ENCODE results near the gene LEO1.

The LEO1 gene

DNA sequence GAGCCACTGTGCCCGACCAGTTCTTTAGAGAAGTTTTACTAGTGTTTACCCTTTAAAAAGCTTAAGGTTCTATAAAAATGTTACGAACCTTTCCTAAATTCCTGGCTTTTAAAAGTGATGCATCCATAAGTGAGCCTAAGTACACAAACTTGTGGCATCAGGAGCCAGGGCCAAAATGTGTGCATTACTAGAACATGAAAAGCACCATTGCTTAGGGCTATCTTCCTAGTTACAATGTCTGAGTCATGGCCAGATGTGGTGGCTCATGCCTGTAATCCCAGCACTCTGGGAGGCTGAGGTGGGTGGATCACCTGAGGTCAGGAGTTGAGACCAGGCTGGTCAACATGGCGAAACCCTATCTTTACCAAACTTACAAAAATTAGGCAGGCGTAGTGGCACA lies 39.9 kb downstream of the LEO1 start:
- Histone ChIP-seq H3K36me3 (ENCODE audit: control insufficient read depth, insufficient read depth, low read length) (no peaks in the 10 kb centered on the region), H3K4me3 (ENCODE audit: low read length) (no peak overlapping the region), H3K23ac (ENCODE audit: low read length) (no peak overlapping the region), H4K5ac (ENCODE audit: low read length) (no peak overlapping the region), H3K27me3 (ENCODE audit: insufficient read depth, low read length, poor library complexity) (no peaks in the 10 kb centered on the region), H3K9ac (ENCODE audit: low read length) (no peak overlapping the region), H3K79me2 (ENCODE audit: control insufficient read depth, insufficient read depth, low read length) (no peaks in the 10 kb centered on the region), H3K56ac (ENCODE audit: low read length) (no peak overlapping the region), H2BK15ac (replicated peaks; ENCODE audit: low read depth) (no peak overlapping the region), H4K8ac (ENCODE audit: low read depth, low read length) (no peak overlapping the region), H3K4me2 (ENCODE audit: low read length) (no peak overlapping the region), H2BK5ac (ENCODE audit: low read length) (no peak overlapping the region), H3K27ac (ENCODE audit: low read depth, low read length) (no peak overlapping the region), H3K4ac (ENCODE audit: low read depth, low read length) (no peak overlapping the region), H2AK5ac (ENCODE audit: low read length) (no peak overlapping the region), H3K18ac (ENCODE audit: low read length) (no peak overlapping the region), H2BK120ac (ENCODE audit: low read depth, low read length) (no peak overlapping the region), H3K79me1 (ENCODE audit: low read length) (no peaks in the 10 kb centered on the region), H3K4me1 (ENCODE audit: control insufficient read depth, low read depth, low read length) (no peaks in the 10 kb centered on the region)
- DNase-seq = no peak
- no CpG with 5 or more reads among the region's 4 CpGs for WGBS (ENCODE audit: extremely low coverage, insufficient coverage, low lambda C conversion rate)

DNA sequence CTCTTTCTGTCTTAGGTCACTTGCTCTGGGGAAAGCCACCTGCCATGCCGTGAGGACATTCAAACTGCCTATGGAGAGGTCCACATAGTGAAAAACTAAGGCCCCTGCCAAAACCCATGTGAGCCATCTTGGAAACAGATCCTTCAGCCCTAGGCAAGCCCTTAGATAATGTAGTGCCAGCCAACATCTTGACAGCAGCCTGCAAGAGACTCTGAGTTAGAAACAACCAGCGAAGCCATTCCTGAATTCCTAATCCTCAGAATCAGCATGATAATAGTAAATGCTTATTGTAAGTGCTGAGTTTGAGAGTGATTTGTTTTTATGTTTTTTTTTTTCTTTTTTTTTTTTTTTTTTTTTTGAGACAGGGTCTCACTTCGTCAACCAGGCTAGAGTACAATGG lies 40.6 kb downstream of the LEO1 start:
- no peak overlapping the region for H4K5ac ChIP-seq (ENCODE audit: low read length)
- no CpG with 5 or more reads among the region's 3 CpGs for WGBS (ENCODE audit: extremely low coverage, insufficient coverage, low lambda C conversion rate)
- H3K4ac ChIP-seq (ENCODE audit: low read depth, low read length) = no peak overlapping the region
- H2AK5ac ChIP-seq (ENCODE audit: low read length) = no peak overlapping the region
- H2BK15ac ChIP-seq (replicated peaks; ENCODE audit: low read depth) = no peak overlapping the region
- H3K18ac ChIP-seq (ENCODE audit: low read length) = no peak overlapping the region
- H3K27ac ChIP-seq (ENCODE audit: low read depth, low read length) = no peak overlapping the region
- H3K56ac ChIP-seq (ENCODE audit: low read length) = no peak overlapping the region
- no peak overlapping the region for H3K4me2 ChIP-seq (ENCODE audit: low read length)
- H3K36me3 ChIP-seq (ENCODE audit: control insufficient read depth, insufficient read depth, low read length) = no peaks in the 10 kb centered on the region
- H4K8ac ChIP-seq (ENCODE audit: low read depth, low read length) = no peak overlapping the region
- H3K9ac ChIP-seq (ENCODE audit: low read length) = no peak overlapping the region
- no peak overlapping the region for H2BK120ac ChIP-seq (ENCODE audit: low read depth, low read length)
- no peaks in the 10 kb centered on the region for H3K4me1 ChIP-seq (ENCODE audit: control insufficient read depth, low read depth, low read length)
- no peak overlapping the region for H3K4me3 ChIP-seq (ENCODE audit: low read length)
- H3K79me1 ChIP-seq (ENCODE audit: low read length) = no peaks in the 10 kb centered on the region
- no peak overlapping the region for H2BK5ac ChIP-seq (ENCODE audit: low read length)
- no peak overlapping the region for H3K23ac ChIP-seq (ENCODE audit: low read length)
- H3K79me2 ChIP-seq (ENCODE audit: control insufficient read depth, insufficient read depth, low read length) = no peaks in the 10 kb centered on the region
- no peak for DNase-seq
- H3K27me3 ChIP-seq (ENCODE audit: insufficient read depth, low read length, poor library complexity) = no peaks in the 10 kb centered on the region

DNA sequence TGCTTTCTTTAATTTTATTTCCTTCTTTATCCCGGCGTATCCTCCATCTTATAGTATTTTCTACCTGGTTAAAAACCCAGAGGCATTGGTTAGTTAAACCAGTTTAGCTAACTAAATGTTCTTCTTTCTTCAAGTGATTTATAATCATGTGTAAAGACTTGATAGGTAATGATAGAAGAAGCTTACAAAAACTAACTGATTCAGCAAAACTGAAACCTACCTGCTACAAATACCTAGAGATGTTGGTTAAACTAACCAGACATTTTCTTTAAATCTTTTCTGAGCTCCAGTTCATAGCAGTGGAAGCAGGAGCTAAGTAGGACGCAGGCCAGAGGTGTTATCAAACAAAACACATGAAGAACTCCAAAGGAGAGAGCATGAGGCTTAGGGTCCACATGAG lies 44.8 kb downstream of the LEO1 start:
- Histone ChIP-seq H2BK15ac (replicated peaks; ENCODE audit: low read depth) (no peak overlapping the region), H4K5ac (ENCODE audit: low read length) (no peak overlapping the region), H2BK120ac (ENCODE audit: low read depth, low read length) (no peak overlapping the region), H2BK5ac (ENCODE audit: low read length) (no peak overlapping the region), H4K8ac (ENCODE audit: low read depth, low read length) (no peak overlapping the region), H3K36me3 (ENCODE audit: control insufficient read depth, insufficient read depth, low read length) (no peaks in the 10 kb centered on the region), H3K4me3 (ENCODE audit: low read length) (no peak overlapping the region), H3K79me2 (ENCODE audit: control insufficient read depth, insufficient read depth, low read length) (no peaks in the 10 kb centered on the region), H2AK5ac (ENCODE audit: low read length) (no peak overlapping the region), H3K79me1 (ENCODE audit: low read length) (no peaks in the 10 kb centered on the region), H3K56ac (ENCODE audit: low read length) (no peak overlapping the region), H3K9ac (ENCODE audit: low read length) (no peak overlapping the region), H3K27me3 (ENCODE audit: insufficient read depth, low read length, poor library complexity) (no peaks in the 10 kb centered on the region), H3K18ac (ENCODE audit: low read length) (no peak overlapping the region), H3K4me1 (ENCODE audit: control insufficient read depth, low read depth, low read length) (no peaks in the 10 kb centered on the region), H3K23ac (ENCODE audit: low read length) (no peak overlapping the region), H3K4ac (ENCODE audit: low read depth, low read length) (no peak overlapping the region), H3K4me2 (ENCODE audit: low read length) (no peak overlapping the region), H3K27ac (ENCODE audit: low read depth, low read length) (no peak overlapping the region)
- no peak for DNase-seq
- WGBS (ENCODE audit: extremely low coverage, insufficient coverage, low lambda C conversion rate) = no CpG with 5 or more reads among the region's 3 CpGs

DNA sequence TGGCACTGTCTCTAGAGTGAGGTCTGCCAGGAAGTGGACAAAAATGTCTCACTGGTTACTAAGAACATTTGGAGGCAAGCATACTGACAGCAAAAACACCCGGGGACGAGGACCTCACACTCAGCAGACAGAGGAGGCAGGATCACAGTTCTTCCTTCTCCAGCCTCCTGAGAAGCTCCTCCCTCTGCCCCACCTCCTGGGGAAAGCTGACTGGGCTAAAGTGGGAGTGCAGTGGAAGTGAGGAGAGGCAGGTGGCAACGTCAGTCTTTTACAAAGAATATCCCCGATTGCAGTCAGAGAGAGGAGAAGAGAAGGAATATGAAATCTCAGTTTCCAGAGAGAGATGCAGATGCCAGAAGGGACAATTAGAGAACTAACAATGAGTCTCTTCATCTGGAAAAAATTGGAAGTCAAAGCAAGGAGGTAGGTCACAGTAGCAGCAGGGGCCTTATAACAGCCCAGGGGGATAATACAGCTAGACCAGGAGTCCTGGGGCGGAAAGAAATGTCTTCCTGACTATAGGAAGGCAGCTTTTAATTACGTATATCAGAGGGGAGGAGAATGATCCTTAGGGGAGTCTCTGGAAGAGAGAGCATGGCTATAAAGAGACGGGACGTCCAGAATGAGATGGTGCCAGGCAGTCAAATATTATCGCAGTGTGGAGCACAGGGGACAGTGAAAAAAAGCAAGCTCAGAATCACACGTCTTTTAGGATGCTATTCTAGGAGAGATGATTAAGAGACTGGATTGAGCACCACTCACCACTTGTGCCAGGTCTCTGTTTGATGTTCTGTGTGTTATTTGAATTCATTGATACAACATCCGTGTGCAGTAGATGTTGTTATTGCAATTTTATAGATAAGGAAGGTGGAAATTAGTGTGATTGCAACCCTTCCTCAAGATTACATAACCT lies 47.2 kb downstream of the LEO1 start:
- H2BK120ac ChIP-seq (ENCODE audit: low read depth, low read length) = no peak overlapping the region
- no peaks in the 10 kb centered on the region for H3K4me1 ChIP-seq (ENCODE audit: control insufficient read depth, low read depth, low read length)
- H4K8ac ChIP-seq (ENCODE audit: low read depth, low read length) = no peak overlapping the region
- H3K27me3 ChIP-seq (ENCODE audit: insufficient read depth, low read length, poor library complexity) = no peaks in the 10 kb centered on the region
- no peak overlapping the region for H4K5ac ChIP-seq (ENCODE audit: low read length)
- H3K36me3 ChIP-seq (ENCODE audit: control insufficient read depth, insufficient read depth, low read length) = peaks cover 1% of the 10 kb centered on the region
- H3K4ac ChIP-seq (ENCODE audit: low read depth, low read length) = no peak overlapping the region
- no peak overlapping the region for H3K9ac ChIP-seq (ENCODE audit: low read length)
- no peak overlapping the region for H2BK5ac ChIP-seq (ENCODE audit: low read length)
- WGBS (ENCODE audit: extremely low coverage, insufficient coverage, low lambda C conversion rate) = no CpG with 5 or more reads among the region's 11 CpGs
- no peak overlapping the region for H2BK15ac ChIP-seq (replicated peaks; ENCODE audit: low read depth)
- H3K18ac ChIP-seq (ENCODE audit: low read length) = no peak overlapping the region
- DNase-seq = peak; percentile 55
- H3K79me2 ChIP-seq (ENCODE audit: control insufficient read depth, insufficient read depth, low read length) = no peaks in the 10 kb centered on the region
- H3K4me3 ChIP-seq (ENCODE audit: low read length) = no peak overlapping the region
- H3K23ac ChIP-seq (ENCODE audit: low read length) = no peak overlapping the region
- no peak overlapping the region for H2AK5ac ChIP-seq (ENCODE audit: low read length)
- H3K27ac ChIP-seq (ENCODE audit: low read depth, low read length) = no peak overlapping the region
- H3K4me2 ChIP-seq (ENCODE audit: low read length) = no peak overlapping the region
- no peaks in the 10 kb centered on the region for H3K79me1 ChIP-seq (ENCODE audit: low read length)
- H3K56ac ChIP-seq (ENCODE audit: low read length) = no peak overlapping the region

DNA sequence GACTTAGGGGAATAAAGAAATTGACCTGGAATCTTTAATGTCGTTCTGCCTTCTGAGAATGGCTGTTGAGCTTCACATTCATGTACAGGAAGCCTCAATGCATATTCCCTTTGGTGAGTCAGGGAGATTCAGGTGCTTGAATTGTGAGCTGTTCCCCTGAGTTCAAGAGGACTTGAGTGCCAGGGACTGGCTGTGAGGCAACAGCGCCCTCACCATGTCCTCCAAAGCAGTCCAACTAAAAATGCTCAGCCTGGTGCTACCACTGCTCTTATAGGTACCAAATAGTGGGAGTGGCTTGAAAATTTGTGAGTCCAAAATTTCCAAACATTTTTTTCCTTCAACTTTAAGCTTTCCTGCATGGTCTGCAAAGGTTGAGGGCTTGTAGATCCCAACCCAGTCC lies 54.1 kb downstream of the LEO1 start:
- no peak overlapping the region for H3K27ac ChIP-seq (ENCODE audit: low read depth, low read length)
- H3K79me1 ChIP-seq (ENCODE audit: low read length) = no peaks in the 10 kb centered on the region
- no peaks in the 10 kb centered on the region for H3K79me2 ChIP-seq (ENCODE audit: control insufficient read depth, insufficient read depth, low read length)
- no peak overlapping the region for H4K5ac ChIP-seq (ENCODE audit: low read length)
- no CpG with 5 or more reads among the region's 2 CpGs for WGBS (ENCODE audit: extremely low coverage, insufficient coverage, low lambda C conversion rate)
- no peak overlapping the region for H4K8ac ChIP-seq (ENCODE audit: low read depth, low read length)
- H3K18ac ChIP-seq (ENCODE audit: low read length) = no peak overlapping the region
- H3K56ac ChIP-seq (ENCODE audit: low read length) = no peak overlapping the region
- H3K9ac ChIP-seq (ENCODE audit: low read length) = no peak overlapping the region
- H2AK5ac ChIP-seq (ENCODE audit: low read length) = no peak overlapping the region
- H3K36me3 ChIP-seq (ENCODE audit: control insufficient read depth, insufficient read depth, low read length) = peaks cover 5% of the 10 kb centered on the region
- H3K4me1 ChIP-seq (ENCODE audit: control insufficient read depth, low read depth, low read length) = no peaks in the 10 kb centered on the region
- H2BK15ac ChIP-seq (replicated peaks; ENCODE audit: low read depth) = no peak overlapping the region
- H2BK120ac ChIP-seq (ENCODE audit: low read depth, low read length) = no peak overlapping the region
- H3K4me3 ChIP-seq (ENCODE audit: low read length) = no peak overlapping the region
- no peak overlapping the region for H2BK5ac ChIP-seq (ENCODE audit: low read length)
- H3K4me2 ChIP-seq (ENCODE audit: low read length) = no peak overlapping the region
- no peaks in the 10 kb centered on the region for H3K27me3 ChIP-seq (ENCODE audit: insufficient read depth, low read length, poor library complexity)
- peak; percentile 82 for DNase-seq
- H3K23ac ChIP-seq (ENCODE audit: low read length) = no peak overlapping the region
- H3K4ac ChIP-seq (ENCODE audit: low read depth, low read length) = no peak overlapping the region

DNA sequence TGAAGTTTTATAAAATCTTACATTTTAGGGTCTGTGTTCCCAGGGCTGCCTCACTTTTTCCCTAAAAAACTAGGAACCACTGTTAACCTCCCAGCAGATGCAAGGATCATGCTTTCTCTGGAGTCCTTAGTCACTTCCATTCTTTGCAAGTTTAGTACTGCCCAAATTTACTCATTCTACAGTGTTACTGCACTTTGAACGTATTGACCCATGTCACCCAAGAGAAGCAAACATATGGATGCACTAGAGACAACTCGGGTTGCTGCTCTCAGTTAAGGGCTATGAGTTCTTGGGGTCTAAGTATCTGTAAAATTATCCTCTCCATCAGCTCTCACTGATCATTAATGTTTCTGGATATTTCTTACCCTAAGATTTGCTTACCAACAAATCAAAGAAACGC lies 59.0 kb downstream of the LEO1 start:
- Histone ChIP-seq H2AK5ac (ENCODE audit: low read length) (no peak overlapping the region), H4K5ac (ENCODE audit: low read length) (no peak overlapping the region), H2BK15ac (replicated peaks; ENCODE audit: low read depth) (no peak overlapping the region), H3K56ac (ENCODE audit: low read length) (no peak overlapping the region), H3K4ac (ENCODE audit: low read depth, low read length) (no peak overlapping the region), H3K9ac (ENCODE audit: low read length) (no peak overlapping the region), H2BK5ac (ENCODE audit: low read length) (no peak overlapping the region), H3K18ac (ENCODE audit: low read length) (no peak overlapping the region), H3K36me3 (ENCODE audit: control insufficient read depth, insufficient read depth, low read length) (no peaks in the 10 kb centered on the region), H3K23ac (ENCODE audit: low read length) (no peak overlapping the region), H2BK120ac (ENCODE audit: low read depth, low read length) (no peak overlapping the region), H3K4me2 (ENCODE audit: low read length) (no peak overlapping the region), H3K79me2 (ENCODE audit: control insufficient read depth, insufficient read depth, low read length) (no peaks in the 10 kb centered on the region), H3K27me3 (ENCODE audit: insufficient read depth, low read length, poor library complexity) (no peaks in the 10 kb centered on the region), H3K79me1 (ENCODE audit: low read length) (no peaks in the 10 kb centered on the region), H3K4me3 (ENCODE audit: low read length) (no peak overlapping the region), H4K8ac (ENCODE audit: low read depth, low read length) (no peak overlapping the region), H3K4me1 (ENCODE audit: control insufficient read depth, low read depth, low read length) (no peaks in the 10 kb centered on the region), H3K27ac (ENCODE audit: low read depth, low read length) (no peak overlapping the region)
- no peak for DNase-seq
- no CpG with 5 or more reads among the region's 3 CpGs for WGBS (ENCODE audit: extremely low coverage, insufficient coverage, low lambda C conversion rate)

All from mesendoderm (in vitro differentiated cells).